Posterior cingulate gyrus (tissue), 11 donors: ENCODE data around the gene FAF1.
"Not testable (repeated sequence)": the region's sequence is repeated elsewhere in the genome, so short reads cannot be mapped to it uniquely, and the experiment has no call there.

ENCODE experiments used
- DNase-seq, 10 donors: peaks; one replicate each; pipeline versions ENCODE4 v3.0.0 to v3.0.0-alpha.2; 2020 to 2021; ENCODE audit warnings: mixed read lengths in 3 of 10
- intact Hi-C: fragments of 100-400 bp; cut with DNase I; formaldehyde crosslinking; loops from one replicate; pipeline ENCODE4 v1.15.1; 2023

FAF1 gene

DNA sequence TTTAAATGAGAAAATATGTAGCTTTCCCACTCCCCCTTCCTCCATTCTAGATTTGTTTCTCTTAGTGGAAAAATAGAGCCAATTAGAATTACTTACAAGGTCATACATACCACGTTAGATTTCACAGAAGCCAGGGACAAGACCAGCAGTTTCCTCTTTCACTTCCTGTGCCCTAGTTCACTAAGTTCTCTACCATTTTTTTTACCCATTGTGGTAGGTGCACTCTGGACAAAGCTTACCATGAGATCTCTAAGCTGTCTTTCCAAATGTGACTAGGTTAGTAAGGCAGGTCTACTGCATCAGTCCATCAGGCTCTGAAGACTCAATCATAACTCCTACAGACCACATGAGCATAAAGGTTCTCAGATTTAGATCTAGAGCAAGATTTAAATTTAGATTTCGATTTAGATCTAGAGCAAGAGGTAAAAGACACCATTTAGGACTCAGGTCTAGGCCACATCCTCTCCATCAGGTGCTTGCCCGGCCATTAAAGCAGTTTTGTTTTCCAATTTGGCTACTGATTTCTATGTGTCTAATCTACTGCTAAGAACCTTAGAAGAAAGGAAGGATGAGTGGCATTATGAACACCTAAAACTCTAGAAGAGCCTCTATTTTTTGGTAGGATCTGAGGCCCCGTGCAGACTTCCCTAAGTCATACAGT, 235.3 kb downstream of the FAF1 start:
- intact Hi-C loops = no loop called here
- DNase-seq = no peak

DNA sequence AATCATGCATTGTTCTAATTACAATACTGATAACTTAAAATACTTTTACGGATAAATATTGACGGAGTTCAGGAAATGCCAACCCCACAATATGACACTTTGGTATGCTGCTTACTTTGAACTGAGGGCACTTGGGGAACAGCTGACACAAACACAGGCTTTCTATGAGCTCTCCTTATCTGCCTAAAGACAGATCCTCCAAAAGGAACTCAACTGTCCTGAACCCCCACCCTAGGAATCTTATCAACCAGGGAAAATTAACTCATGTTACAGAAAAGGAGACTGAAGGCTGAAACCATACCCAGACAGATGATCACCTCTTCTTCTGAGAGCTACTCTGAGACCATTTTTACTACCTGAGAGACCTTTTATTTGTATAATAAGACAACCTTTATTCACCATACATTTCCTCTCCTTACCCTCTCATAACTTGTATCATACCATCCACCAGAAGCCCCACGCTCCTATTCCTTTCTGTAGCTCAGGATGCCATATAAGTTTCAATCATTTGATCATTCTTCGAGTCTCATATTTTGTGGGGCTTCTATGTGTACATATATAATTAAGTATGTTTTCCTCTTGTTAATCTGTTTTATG, 239.5 kb downstream of the FAF1 start:
- no peak for DNase-seq
- intact Hi-C loops = no loop called here

DNA sequence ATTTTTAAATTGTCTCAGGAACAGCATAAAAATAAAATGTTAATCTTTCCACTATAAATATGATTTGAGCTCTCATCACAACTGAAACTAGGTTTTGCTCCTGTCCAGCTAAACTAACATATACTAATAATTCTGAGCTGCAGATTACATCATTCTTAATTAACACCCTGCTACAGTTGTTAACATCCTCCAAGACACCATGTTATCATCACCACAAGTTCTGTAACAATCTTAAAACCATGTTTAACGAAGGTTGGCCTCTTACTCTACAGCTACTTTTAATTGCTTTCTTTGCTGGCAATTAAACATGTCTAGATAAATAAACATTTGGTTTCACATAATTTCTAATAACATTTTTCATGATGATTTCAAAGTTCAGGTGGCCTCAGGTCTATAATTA, 240.9 kb downstream of the FAF1 start:
- no peak for DNase-seq
- intact Hi-C loops = no loop called here

DNA sequence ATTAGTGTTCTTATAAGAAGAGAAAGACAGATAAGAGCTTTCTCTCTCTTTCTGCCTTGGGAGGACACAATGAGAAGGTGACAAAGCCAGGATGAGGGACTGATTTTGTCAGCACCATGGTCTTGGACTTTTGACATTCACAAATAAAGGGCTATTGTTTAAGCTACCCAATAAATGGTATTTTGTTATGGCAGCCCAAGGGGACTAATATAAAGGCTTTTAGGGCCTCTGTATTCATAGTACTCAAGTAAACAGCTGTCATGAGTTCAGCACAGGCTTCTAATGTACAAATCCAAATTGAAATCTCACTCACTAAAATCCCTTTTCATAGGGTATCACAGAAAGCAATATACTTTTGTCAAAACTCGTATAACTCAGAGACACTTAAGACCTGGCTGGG, 242.7 kb downstream of the FAF1 start:
- intact Hi-C loops = no loop called here
- DNase-seq = no peak

DNA sequence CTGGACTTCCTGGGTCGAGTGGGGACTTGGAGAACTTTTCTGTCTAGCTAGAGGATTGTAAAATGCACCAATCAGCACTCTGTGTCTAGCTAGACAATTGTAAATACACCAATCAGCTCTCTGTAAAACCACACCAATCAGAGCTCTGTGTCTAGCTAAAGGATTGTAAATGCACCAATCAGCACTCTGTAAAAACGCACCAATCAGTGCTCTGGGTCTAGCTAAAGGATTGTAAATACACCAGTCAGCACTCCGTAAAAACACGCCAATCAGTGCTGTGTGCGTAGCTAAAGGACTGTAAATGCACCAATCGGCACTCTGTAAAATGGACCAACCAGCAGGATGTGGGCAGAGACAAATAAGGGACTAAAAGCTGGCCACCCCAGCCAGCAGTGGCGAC, 243.6 kb downstream of the FAF1 start:
- DNase-seq, intact Hi-C loops: not testable (repeated sequence)

DNA sequence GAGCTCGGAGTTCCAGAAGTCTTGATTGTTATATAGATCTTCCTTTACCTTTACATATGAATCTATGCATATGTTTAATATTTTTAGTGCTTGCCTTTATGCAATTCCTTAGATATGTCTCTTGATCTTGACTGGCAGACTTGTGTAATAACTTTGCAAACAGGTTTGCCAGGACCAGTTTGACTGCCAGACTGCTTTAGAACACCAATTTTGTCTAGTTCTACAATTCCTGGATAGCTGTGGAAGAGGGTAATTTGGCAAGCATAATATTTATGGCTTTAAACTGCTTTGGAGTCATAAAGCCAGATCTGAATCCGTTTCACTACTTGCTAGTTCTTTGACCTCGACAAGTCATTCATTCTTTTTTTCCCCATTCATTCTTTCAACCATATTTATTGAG, 250.0 kb downstream of the FAF1 start:
- no peak for DNase-seq
- intact Hi-C loops = no loop called here

DNA sequence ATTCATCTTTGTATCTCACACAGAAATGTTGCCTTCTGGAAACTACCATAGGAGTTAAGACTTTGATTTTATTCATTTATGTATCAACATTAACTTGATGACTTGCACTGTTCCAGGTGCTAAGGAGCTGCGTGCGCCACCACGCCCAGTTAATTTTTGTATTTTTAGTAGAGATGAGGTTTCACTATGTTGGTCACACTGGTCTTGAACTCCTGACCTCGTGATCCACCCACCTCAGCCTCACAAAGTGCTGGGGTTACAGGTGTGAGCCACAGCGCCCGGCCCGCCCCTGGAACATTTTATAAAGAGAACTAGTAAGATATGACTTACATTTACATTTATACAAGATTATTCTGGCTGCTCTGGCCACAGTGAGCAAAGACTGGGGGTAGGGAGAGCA, 252.2 kb downstream of the FAF1 start:
- DNase-seq = no peak
- intact Hi-C loops = loop anchor here (10.0 kb wide), 1 partner anchor 283 kb away; the partner anchor contains the start of gene DMRTA2

DNA sequence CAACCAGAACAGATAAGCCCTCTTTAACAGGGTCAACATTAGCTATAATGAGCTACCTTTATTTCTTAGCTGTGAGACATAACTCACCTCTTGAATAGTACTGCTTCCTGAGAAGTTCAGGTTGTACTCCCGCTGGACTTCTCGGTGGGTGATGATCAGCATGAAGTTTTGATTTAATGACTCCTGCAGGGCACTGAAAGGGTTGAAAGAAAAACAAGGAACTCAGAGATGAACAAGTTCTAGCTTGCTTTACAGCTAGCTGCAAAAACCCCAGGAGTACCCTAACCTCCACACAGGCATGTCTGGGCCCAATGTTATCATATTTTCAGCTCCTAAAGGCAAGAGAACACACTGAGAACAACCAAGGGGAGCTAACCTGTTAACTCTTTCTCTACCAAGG, 254.4 kb downstream of the FAF1 start:
- intact Hi-C loops = loop anchor here (10.0 kb wide), 1 partner anchor 281 kb away; the partner anchor contains the start of gene DMRTA2

DNA sequence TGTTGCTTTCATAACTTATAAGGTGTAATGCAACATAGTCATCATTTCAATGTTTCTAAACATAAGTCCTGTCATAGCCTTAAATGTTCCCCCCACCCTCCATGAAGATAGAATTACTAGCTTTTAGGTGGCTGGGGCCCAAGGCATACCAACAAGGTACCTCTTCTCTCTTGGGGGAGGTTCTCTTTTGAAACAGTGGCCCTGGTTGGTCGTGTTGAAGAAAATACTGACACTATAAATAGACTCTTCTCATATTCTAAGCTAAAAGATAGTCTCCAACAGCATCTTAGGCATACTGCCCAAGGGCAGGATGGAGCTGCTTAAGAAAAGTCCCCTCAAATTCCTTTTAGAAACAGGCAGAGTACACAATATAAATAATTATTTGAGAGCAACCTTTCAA, 255.0 kb downstream of the FAF1 start:
- intact Hi-C loops = loop anchor here (10.0 kb wide), 1 partner anchor 280 kb away; the partner anchor contains the start of gene DMRTA2
- DNase-seq = no peak

More for the DNA sequence above, 254.4 kb downstream of the FAF1 start:
- no peak for DNase-seq

DNA sequence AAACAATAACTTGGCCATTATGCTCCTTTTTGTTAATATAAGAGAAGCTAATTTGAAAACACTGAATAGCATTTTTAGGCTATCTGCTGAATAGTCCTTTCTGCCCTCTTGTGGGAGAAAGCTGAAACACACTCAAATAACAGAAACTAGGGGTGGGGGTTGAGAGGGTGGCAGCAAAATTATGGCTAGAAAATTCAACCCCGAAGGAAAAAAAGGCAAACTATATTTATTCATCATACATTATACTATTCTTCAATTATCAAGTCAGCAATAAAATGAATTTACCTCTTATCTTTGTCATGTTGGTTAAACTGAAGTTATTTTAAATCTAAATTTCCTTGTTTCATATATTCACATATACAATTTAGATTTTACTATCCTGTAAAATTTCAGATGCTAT, 255.9 kb downstream of the FAF1 start:
- intact Hi-C loops = loop anchor here (10.0 kb wide), 1 partner anchor 279 kb away; the partner anchor contains the start of gene DMRTA2
- peak in 1 of 10 donors; percentile 17 for DNase-seq

DNA sequence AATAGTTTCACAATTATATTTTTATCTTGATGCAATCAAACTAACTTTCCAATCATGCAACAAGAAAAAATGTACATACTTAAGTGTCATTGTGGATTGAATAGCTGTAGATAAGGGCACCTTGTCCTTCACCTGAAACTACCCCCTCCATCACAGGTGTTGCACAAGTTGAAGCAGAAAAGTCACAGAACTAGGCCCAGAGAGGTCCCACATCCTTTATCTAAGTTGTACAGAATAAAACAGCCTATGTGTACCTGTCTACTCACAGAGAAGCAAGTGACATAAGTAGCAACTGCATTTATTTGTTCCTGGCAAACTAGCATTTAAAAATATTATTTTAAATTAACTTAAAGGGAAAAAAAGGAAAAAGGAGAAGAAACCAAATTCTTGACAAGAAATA, 256.8 kb downstream of the FAF1 start:
- intact Hi-C loops = loop anchor here (10.0 kb wide), 1 partner anchor 278 kb away; the partner anchor contains the start of gene DMRTA2
- DNase-seq = no peak

DNA sequence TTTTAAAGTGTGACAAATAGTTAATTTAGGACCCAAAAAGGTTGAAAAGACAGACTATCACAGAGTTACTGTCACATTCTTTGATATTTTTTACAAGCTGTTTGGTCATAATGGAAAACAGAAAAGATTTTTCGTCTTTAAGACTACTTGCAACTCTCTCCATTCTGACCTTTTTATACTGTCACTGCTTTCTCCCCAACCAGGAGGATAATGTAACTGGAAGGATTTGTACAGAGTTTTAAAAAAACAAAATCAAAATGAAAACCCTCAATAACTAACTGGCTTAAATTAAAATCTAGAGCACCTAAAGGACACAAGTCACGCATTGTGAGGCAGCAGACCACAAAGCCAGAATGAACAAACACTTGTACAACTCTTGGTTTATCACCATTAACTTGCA, 257.7 kb downstream of the FAF1 start:
- intact Hi-C loops = loop anchor here (10.0 kb wide), 1 partner anchor 278 kb away; the partner anchor contains the start of gene DMRTA2
- DNase-seq = no peak

DNA sequence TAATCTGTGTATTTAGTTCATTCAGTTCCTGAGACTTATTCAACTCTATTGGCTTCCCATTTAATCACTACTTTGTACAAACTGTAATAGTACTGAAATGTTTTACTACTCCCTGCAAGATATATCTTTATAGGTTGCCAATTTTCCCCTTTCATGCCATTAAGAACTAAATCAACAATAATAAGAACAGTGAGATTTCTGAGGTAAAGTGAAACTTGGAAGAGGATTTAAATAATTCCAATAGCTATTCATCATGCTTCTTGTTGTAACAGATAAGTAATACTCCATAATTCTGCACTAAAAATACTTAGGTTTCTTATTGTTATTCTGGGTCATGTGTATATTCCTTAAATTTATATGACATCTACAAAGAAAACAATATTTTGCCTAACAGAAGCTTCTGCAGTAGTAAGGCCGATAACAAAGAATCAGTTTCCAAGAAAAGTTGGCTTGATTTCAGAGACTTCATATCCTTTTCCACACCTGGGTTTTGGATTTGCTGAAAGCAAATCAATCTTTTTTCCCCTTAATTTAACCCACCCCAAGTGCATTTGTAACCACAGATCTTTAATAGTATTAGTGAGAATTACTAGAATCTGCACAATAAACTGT, 258.3 kb downstream of the FAF1 start:
- intact Hi-C loops = loop anchor here (10.0 kb wide), 1 partner anchor 277 kb away; the partner anchor contains the start of gene DMRTA2
- DNase-seq = no peak

DNA sequence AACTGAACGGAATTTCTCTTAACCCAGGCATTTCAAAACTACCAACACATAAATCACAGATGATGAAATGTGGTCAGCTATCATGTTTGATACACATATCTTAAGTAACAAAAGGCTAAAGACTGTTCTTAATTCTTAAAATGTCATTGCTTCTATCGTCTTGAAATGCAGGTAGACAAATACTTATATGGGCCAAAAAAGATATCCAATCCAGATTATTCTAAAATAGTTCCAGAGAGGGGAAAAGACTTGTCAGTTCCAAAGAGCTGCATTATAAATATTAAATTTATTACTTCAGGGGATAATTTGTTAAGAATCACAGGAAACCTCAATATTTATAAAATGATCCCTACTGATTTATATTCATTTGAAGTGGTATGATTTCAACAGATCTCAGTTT, 259.4 kb downstream of the FAF1 start:
- intact Hi-C loops = loop anchor here (10.0 kb wide), 1 partner anchor 276 kb away; the partner anchor contains the start of gene DMRTA2

DNA sequence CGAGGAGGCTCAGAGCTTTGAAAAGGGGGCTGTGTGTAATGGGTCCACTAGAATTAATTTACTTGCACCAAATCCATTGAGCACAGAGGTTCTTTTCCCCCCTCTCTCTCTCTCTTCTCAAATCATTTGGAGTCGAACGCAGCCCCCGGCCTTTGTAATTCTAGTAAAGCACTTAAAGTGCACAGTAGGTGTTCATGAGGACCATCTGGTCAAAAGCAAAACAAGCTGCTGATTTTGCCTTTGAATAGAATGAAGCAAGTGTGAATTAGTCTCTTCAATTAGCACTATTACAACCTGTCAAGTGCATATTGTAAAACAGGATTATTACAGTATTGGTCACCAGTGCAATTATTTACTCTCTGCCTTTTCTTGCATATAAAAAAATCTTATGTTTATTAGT, 259.9 kb downstream of the FAF1 start:
- intact Hi-C loops = loop anchor here (10.0 kb wide), 1 partner anchor 275 kb away; the partner anchor contains the start of gene DMRTA2
- DNase-seq = no peak

More for the DNA sequence above, 259.4 kb downstream of the FAF1 start:
- DNase-seq = no peak

DNA sequence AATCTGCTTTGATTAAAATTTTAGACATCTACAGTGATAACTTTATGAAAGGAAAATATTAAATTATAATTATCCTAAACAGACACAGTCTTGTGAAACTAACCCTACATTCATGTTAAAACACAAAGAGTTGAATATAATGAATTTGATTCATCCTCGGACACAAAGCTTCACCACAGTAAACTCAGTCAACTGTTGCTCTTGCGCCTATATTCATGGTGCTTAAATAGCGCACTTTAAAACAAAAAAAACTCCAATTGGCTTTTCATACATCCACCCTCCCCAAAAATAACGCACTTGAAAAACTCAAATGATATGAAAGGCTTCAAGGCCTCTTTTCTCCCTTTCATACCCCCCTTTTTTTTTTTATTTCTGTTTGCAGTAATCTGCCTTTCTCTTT, 260.3 kb downstream of the FAF1 start:
- DNase-seq = no peak
- intact Hi-C loops = loop anchor here (10.0 kb wide), 1 partner anchor 275 kb away; the partner anchor contains the start of gene DMRTA2

DNA sequence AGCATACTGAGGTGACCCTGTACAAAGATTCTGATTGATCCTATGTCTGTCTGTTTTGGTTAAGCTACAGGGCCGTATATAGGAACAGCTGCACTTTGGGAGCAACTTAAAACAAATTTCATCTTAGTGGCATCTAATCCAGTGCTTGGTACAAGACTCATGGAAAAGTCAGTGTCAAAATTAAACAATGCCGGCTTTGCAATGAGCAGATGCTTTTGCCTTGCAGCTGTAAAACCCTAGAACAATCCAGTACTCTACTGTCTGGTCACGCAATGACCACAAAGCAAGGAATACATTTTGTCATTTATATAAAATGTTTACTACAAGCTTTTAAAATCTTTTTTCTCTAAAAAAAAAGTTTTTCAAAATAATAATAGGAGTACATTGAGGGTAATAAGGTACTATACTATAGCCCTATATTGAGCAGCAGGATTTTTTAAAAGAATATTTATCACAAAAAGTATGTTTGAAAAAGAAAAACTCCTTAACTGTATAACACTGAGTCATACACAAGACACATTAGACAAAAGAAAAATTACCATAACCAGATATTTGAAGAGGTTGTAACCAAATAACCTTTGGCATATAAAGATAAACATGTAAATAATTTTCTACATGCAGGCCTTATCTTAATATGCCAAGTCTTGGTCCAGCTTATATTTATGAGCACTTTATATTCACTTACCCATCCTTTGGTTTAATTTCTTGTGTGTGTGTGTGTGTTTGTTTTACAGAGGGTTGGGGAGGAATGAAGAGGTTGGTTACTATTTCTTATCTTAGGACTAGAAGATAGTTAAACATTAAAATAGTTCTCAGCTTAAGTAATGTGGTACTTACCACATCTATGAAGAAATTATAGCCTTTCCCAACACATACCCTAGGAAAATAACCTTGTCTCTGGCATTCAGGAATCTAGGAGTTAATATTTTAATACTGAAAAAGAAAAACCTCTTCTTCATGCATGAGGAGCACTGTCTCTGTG, 262.3 kb downstream of the FAF1 start:
- intact Hi-C loops = no loop called here
- DNase-seq = peak in 1 of 10 donors; percentile 35

DNA sequence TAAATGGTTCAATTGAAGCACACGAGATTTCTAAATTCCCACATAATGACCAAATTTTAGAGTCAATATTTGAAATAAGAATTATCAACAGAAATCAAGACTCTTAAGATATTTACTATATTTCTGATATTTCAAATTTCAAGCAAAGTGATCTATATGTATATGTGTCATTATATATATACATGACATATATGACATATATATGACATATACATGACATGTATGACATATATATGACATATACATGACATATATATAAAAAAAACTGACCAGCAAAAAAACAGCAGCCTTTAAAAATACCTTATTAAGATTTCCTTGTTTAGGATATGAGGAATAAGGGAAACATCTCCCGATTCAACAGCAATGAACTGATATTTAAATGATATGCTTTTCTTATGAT, 266.2 kb downstream of the FAF1 start:
- no peak for DNase-seq
- intact Hi-C loops = no loop called here

DNA sequence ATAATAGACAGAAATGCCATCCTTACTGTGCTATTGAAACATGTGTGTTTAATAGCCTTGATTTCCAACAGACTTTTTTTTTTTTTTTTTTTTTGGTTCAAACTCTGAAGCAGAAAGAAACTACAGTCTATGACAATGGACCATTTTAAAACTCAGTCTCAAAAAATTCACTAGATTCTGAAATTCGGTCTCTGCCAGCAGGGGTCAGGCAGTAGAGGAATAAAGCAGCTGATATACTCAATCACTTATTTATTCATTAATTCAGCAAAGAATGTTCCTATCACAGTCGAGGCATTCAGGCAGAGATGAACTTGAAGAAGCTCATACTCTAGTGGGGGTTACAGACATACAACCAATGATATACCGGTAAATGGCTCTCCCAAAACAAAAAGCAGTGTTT, 275.9 kb downstream of the FAF1 start:
- DNase-seq = peak in 1 of 10 donors; percentile 26
- intact Hi-C loops = no loop called here

DNA sequence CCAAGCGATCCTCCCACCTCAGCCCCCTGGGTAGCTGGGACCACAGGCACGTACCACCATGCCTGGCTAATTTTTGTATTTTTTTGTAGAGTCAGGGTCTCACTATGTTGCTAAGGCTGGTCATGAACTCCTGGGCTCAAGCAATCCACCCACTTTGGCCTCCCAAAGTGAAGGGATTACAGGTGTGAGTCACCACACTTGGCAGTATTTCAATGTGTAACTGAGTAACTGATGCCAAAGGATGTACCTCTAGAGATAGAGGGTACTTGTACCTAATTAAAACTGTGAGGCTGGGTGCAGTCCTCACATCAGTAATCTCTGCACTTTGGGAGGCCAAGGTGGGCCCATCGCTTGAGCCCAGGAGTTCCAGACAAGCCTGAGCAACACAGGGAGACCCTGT, 278.1 kb downstream of the FAF1 start:
- intact Hi-C loops = no loop called here
- no peak for DNase-seq
